Liver (tissue), 9 donors: Measurements from ENCODE around the gene SIAH2. TPM values are rescaled to one million over a fixed set of nuclear protein-coding genes. Genes with fewer than 3 reads are reported as not detected.

Source experiments
- DNase-seq: peaks from one replicate; pipeline ENCODE4 v3.0.0-alpha.2; 2017; ENCODE audit warnings: low spot score
- H3K27ac ChIP-seq, 2 donors: one replicate each; pipeline ENCODE4 v1.7.0; 2013; ENCODE audit warnings: inconsistent platforms in 2 of 2, low read length in 2 of 2, control low read depth in 1 of 2, low read depth in 1 of 2, mild to moderate bottlenecking in 1 of 2
- H3K27me3 ChIP-seq, 4 donors: one replicate each; pipeline versions ENCODE4 v1.6.1 to v1.7.0; 2013; ENCODE audit warnings: low read length in 3 of 4, inconsistent platforms in 1 of 4, mild to moderate bottlenecking in 1 of 4, moderate library complexity in 1 of 4; ENCODE audit not compliant: control insufficient read depth in 4 of 4, insufficient read depth in 4 of 4
- H3K36me3 ChIP-seq, 4 donors: one replicate each; pipeline versions ENCODE4 v1.6.1 to v1.7.0; 2013; ENCODE audit warnings: low read length in 3 of 4, mild to moderate bottlenecking in 3 of 4, low read depth in 1 of 4, moderate library complexity in 1 of 4; ENCODE audit not compliant: control insufficient read depth in 4 of 4, insufficient read depth in 3 of 4
- H3K4me1 ChIP-seq, 4 donors: one replicate each; pipeline versions ENCODE4 v1.6.1 to v1.7.0; 2013; ENCODE audit warnings: low read length in 3 of 4, mild to moderate bottlenecking in 3 of 4, moderate library complexity in 1 of 4; ENCODE audit not compliant: control insufficient read depth in 4 of 4, insufficient read depth in 4 of 4
- H3K4me3 ChIP-seq, 3 donors: one replicate each; pipeline versions ENCODE4 v1.6.1 to v1.7.0; 2013; ENCODE audit warnings: low read length in 3 of 3, control low read depth in 1 of 3, low read depth in 1 of 3, mild to moderate bottlenecking in 1 of 3
- H3K9ac ChIP-seq, 2 donors: one replicate each; pipeline ENCODE4 v1.7.0; 2013; ENCODE audit warnings: low read length in 2 of 2, mild to moderate bottlenecking in 2 of 2, moderate library complexity in 2 of 2, control low read depth in 1 of 2, low read depth in 1 of 2
- H3K9me3 ChIP-seq, 4 donors: one replicate each; pipeline versions ENCODE4 v1.6.1 to v1.7.0; 2013; ENCODE audit warnings: low read length in 3 of 4; ENCODE audit not compliant: control insufficient read depth in 4 of 4
- ATF3 ChIP-seq: IDR thresholded peaks from 2 replicates; pipeline ENCODE4 v1.6.1; 2016; ENCODE audit warnings: antibody characterized with exemption
- CTCF ChIP-seq: fragments of 150-350 bp; IDR thresholded peaks from 2 replicates; pipeline ENCODE4 v1.5.1; 2017; ENCODE audit warnings: improper control_type of control experiment, low read depth, low read length; ENCODE audit not compliant: missing input control
- EGR1 ChIP-seq, 2 donors: IDR thresholded peaks; 2 replicates each; pipeline ENCODE4 v1.6.1; 2016 to 2018; ENCODE audit warnings: antibody characterized with exemption in 2 of 2, low read depth in 2 of 2
- FOXA1 ChIP-seq: IDR thresholded peaks from 2 replicates; pipeline ENCODE4 v1.6.1; 2016; ENCODE audit warnings: antibody characterized with exemption
- FOXA2 ChIP-seq: IDR thresholded peaks from 2 replicates; pipeline ENCODE4 v1.6.1; 2016; ENCODE audit warnings: antibody characterized with exemption
- GABPA ChIP-seq, 2 donors: IDR thresholded peaks in 1 of 2; conservative IDR thresholded peaks in 1 of 2; 2 replicates each; pipeline ENCODE4 v1.6.1; 2016; ENCODE audit warnings: antibody characterized with exemption in 2 of 2, mild to moderate bottlenecking in 1 of 2, moderate library complexity in 1 of 2
- HNF4A ChIP-seq, 2 donors: conservative IDR thresholded peaks; 2 replicates each; pipeline ENCODE4 v1.6.1; 2016; ENCODE audit warnings: antibody characterized with exemption in 2 of 2, mild to moderate bottlenecking in 2 of 2
- HNF4G ChIP-seq: IDR thresholded peaks from 2 replicates; pipeline ENCODE4 v1.6.1; 2016; ENCODE audit warnings: antibody characterized with exemption
- JUND ChIP-seq, 2 donors: IDR thresholded peaks; 2 replicates each; pipeline ENCODE4 v1.6.1; 2016; ENCODE audit warnings: antibody characterized with exemption in 2 of 2
- MAX ChIP-seq: IDR thresholded peaks from 2 replicates; pipeline ENCODE4 v1.6.1; 2016; ENCODE audit warnings: antibody characterized with exemption
- NR2F2 ChIP-seq: IDR thresholded peaks from 2 replicates; pipeline ENCODE4 v1.6.1; 2016; ENCODE audit warnings: antibody characterized with exemption
- RAD21 ChIP-seq, 2 donors: IDR thresholded peaks; 2 replicates each; pipeline ENCODE4 v1.6.1; 2016; ENCODE audit warnings: antibody characterized with exemption in 2 of 2, mild to moderate bottlenecking in 2 of 2
- REST ChIP-seq: IDR thresholded peaks from 2 replicates; pipeline ENCODE4 v1.6.1; 2016; ENCODE audit warnings: antibody characterized with exemption, mild to moderate bottlenecking
- RXRA ChIP-seq, 2 donors: IDR thresholded peaks; 2 replicates each; pipeline ENCODE4 v1.6.1; 2017 to 2018; ENCODE audit warnings: antibody characterized with exemption in 2 of 2, mild to moderate bottlenecking in 1 of 2
- SP1 ChIP-seq: IDR thresholded peaks from 2 replicates; pipeline ENCODE4 v1.6.1; 2018; ENCODE audit warnings: antibody characterized with exemption, mild to moderate bottlenecking
- TAF1 ChIP-seq: conservative IDR thresholded peaks from 2 replicates; pipeline ENCODE4 v1.6.1; 2016; ENCODE audit warnings: antibody characterized with exemption, mild to moderate bottlenecking
- YY1 ChIP-seq: IDR thresholded peaks from 2 replicates; pipeline ENCODE4 v1.6.1; 2016; ENCODE audit warnings: antibody characterized with exemption, mild to moderate bottlenecking
- ZBTB33 ChIP-seq: IDR thresholded peaks from 2 replicates; pipeline ENCODE4 v1.6.1; 2016; ENCODE audit warnings: antibody characterized with exemption
- WGBS: extraction: QIAGEN DNeasy Blood & Tissue Kit; methylation state at CpG from one replicate; pipeline ENCODE4 v1.1.7; 2013; 5-methylcytosine and 5-hydroxymethylcytosine counted together
- polyA plus RNA-seq, 2 donors: library from polyadenylated mRNA; stranded (reverse) in 1 of 2; unstranded in 1 of 2; fragments of 200-250 nt in 1 of 2; fragments of >200 nt in 1 of 2; fragmentation: Nextera tagmentation in 1 of 2; extraction: Ambion mirVana in 1 of 2; gene quantifications; one replicate each; pipeline versions ENCODE4 v1.2.1 to v1.2.3, GENCODE V29; 2013 to 2015
- total RNA-seq, 2 donors: library from RNA; depleted of rRNA; stranded (reverse); fragments of >200 nt; gene quantifications; one replicate each; pipeline ENCODE4 v1.2.3, GENCODE V29; 2014
- donor health status: healthy.
- donor health status: healthy.
- donor health status: healthy.
- donor health status: healthy.
- donor health status: healthy.

SIAH2 gene
- total and polyA plus RNA-seq, 4 donors: 12.1 to 104 (median 20.3) TPM

- peak; percentile 42 for DNase-seq
Observed at GRCh38 chr3:150779402-150779858, 16.5 kb upstream of the SIAH2 start.

GRCh38 chr3:150778793-150779401 lies 15.9 kb upstream of the SIAH2 start:
- DNase-seq: no peak

More at GRCh38 chr3:150779402-150779858, 16.5 kb upstream of the SIAH2 start:
- Histone ChIP-seq H3K27me3 (no peaks in the 10 kb centered on the region), H3K9me3 (no peaks in the 10 kb centered on the region), H3K4me1 (no peaks in the 10 kb centered on the region), H3K9ac (no peak overlapping the region), H3K27ac (no peak overlapping the region), H3K36me3 (no peaks in the 10 kb centered on the region), H3K4me3 (no peak overlapping the region)
- 95% methylated on average over 22 of the region's 22 CpGs for WGBS
- TF ChIP-seq ZBTB33: no peak

More at GRCh38 chr3:150778793-150779401, 15.9 kb upstream of the SIAH2 start:
- no peak overlapping the region for H3K27ac ChIP-seq
- no peak for TF ChIP-seq REST
- TF ChIP-seq GABPA (IDR thresholded peaks at IDR 0.05 in 1 of 2, conservative IDR thresholded peaks at IDR 0.05 in 1 of 2): no peak
- TF ChIP-seq FOXA2: no peak
- no peak for TF ChIP-seq ATF3
- no peak for TF ChIP-seq SP1
- TF ChIP-seq MAX: no peak
- no peak for TF ChIP-seq EGR1 (IDR thresholded peaks at IDR 0.05; ENCODE audit: low read depth in 2 of 2)
- no peak for TF ChIP-seq JUND (IDR thresholded peaks at IDR 0.05)
- TF ChIP-seq FOXA1: no peak
- no peak for TF ChIP-seq RAD21 (IDR thresholded peaks at IDR 0.05)
- no peak for TF ChIP-seq YY1
- no peak for TF ChIP-seq TAF1
- no peak for TF ChIP-seq RXRA (IDR thresholded peaks at IDR 0.05)
- no peak for TF ChIP-seq ZBTB33
- no peak for TF ChIP-seq CTCF
- no peak for TF ChIP-seq HNF4A (conservative IDR thresholded peaks at IDR 0.05)
- no peak for TF ChIP-seq NR2F2
- TF ChIP-seq HNF4G: no peak
- 98% methylated on average over 42 of the region's 42 CpGs for WGBS
- no peak overlapping the region for H3K9ac ChIP-seq
- H3K27me3 ChIP-seq: no peaks in the 10 kb centered on the region
- H3K4me1 ChIP-seq: no peaks in the 10 kb centered on the region
- H3K9me3 ChIP-seq: no peaks in the 10 kb centered on the region
- no peak overlapping the region for H3K4me3 ChIP-seq
- H3K36me3 ChIP-seq: no peaks in the 10 kb centered on the region
